Progenitor cell of endocrine pancreas (in vitro differentiated cells): ENCODE data around the gene BANF1. TPM values are rescaled to one million over a fixed set of nuclear protein-coding genes. Genes with fewer than 3 reads are reported as not detected.

ENCODE experiments used
- DNase-seq: peaks from one replicate; pipeline ENCODE4 v3.0.0; 2021; ENCODE audit warnings: low spot score; ENCODE audit not compliant: unreplicated experiment
- H3K27ac Mint-ChIP-seq: 2 replicates; pipeline ENCODE4 v1.8.0; 2021; ENCODE audit warnings: mild to moderate bottlenecking, moderate library complexity, mixed read lengths
- H3K27me3 Mint-ChIP-seq: 2 replicates; pipeline ENCODE4 v1.8.0; 2021; ENCODE audit warnings: mixed read lengths
- H3K36me3 Mint-ChIP-seq: 2 replicates; pipeline ENCODE4 v1.8.0; 2022; ENCODE audit warnings: mixed read lengths; ENCODE audit not compliant: insufficient read depth
- H3K4me1 Mint-ChIP-seq: 2 replicates; pipeline ENCODE4 v1.8.0; 2021; ENCODE audit warnings: low read depth, mixed read lengths
- H3K4me3 Mint-ChIP-seq: 2 replicates; pipeline ENCODE4 v1.8.0; 2021; ENCODE audit warnings: low read depth, mild to moderate bottlenecking, moderate library complexity, mixed read lengths
- H3K9me3 Mint-ChIP-seq: 2 replicates; pipeline ENCODE4 v1.8.0; 2021; ENCODE audit warnings: low read depth, mixed read lengths
- total RNA-seq: library from RNA; stranded (reverse); gene quantifications from 2 replicates; pipeline ENCODE4 v1.2.1, GENCODE V29; 2021
- TF ChIP-seq, protein P1 (sequence below): fragments of 200-600 bp; sonication (generic); IDR thresholded peaks from one replicate; pipeline ENCODE4 v1.5.0; 2021; ENCODE audit warnings: antibody characterized with exemption, mild to moderate bottlenecking; ENCODE audit not compliant: unreplicated experiment

The BANF1 gene
- total RNA-seq, 1 donor from 2014 or later = 200 TPM

GRCh38 chr11:66026017-66026529 is 23.8 kb downstream of the BANF1 start, which contains the start of gene CATSPER1:
Gene CATSPER1 (minus strand): TSS chr11:66026479. CDS start chr11:66026379, 100 bp downstream.
- TF ChIP-seq, protein P1, sequence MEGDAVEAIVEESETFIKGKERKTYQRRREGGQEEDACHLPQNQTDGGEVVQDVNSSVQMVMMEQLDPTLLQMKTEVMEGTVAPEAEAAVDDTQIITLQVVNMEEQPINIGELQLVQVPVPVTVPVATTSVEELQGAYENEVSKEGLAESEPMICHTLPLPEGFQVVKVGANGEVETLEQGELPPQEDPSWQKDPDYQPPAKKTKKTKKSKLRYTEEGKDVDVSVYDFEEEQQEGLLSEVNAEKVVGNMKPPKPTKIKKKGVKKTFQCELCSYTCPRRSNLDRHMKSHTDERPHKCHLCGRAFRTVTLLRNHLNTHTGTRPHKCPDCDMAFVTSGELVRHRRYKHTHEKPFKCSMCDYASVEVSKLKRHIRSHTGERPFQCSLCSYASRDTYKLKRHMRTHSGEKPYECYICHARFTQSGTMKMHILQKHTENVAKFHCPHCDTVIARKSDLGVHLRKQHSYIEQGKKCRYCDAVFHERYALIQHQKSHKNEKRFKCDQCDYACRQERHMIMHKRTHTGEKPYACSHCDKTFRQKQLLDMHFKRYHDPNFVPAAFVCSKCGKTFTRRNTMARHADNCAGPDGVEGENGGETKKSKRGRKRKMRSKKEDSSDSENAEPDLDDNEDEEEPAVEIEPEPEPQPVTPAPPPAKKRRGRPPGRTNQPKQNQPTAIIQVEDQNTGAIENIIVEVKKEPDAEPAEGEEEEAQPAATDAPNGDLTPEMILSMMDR = no peak
- H3K27ac Mint-ChIP-seq = no peak within 1 kb of the TSS
- no peaks in the 10 kb centered on the region for H3K4me1 Mint-ChIP-seq
- peaks cover 40% of the 10 kb centered on the region for H3K27me3 Mint-ChIP-seq
- H3K4me3 Mint-ChIP-seq = no peak within 1 kb of the TSS
- DNase-seq = no peak
- H3K36me3 Mint-ChIP-seq = no peaks in the 10 kb centered on the region
- no peaks in the 10 kb centered on the region for H3K9me3 Mint-ChIP-seq

GRCh38 chr11:66032957-66033735 is 30.8 kb downstream of the BANF1 start:
- no peak for DNase-seq
- H3K4me1 Mint-ChIP-seq = no peaks in the 10 kb centered on the region
- H3K36me3 Mint-ChIP-seq = no peaks in the 10 kb centered on the region
- TF ChIP-seq, protein P1 = no peak
- H3K9me3 Mint-ChIP-seq = peaks cover 5% of the 10 kb centered on the region
- peaks cover 9% of the 10 kb centered on the region for H3K27me3 Mint-ChIP-seq
- no peak overlapping the region for H3K27ac Mint-ChIP-seq
- H3K4me3 Mint-ChIP-seq = no peak overlapping the region

GRCh38 chr11:66035653-66036333 is 33.5 kb downstream of the BANF1 start:
- Mint-ChIP-seq H3K9me3 (peaks cover 5% of the 10 kb centered on the region), H3K36me3 (no peaks in the 10 kb centered on the region), H3K27me3 (peaks cover 7% of the 10 kb centered on the region), H3K4me1 (no peaks in the 10 kb centered on the region), H3K27ac (no peak overlapping the region), H3K4me3 (no peak overlapping the region)
- TF ChIP-seq, protein P1 = no peak
- no peak for DNase-seq

DNA sequence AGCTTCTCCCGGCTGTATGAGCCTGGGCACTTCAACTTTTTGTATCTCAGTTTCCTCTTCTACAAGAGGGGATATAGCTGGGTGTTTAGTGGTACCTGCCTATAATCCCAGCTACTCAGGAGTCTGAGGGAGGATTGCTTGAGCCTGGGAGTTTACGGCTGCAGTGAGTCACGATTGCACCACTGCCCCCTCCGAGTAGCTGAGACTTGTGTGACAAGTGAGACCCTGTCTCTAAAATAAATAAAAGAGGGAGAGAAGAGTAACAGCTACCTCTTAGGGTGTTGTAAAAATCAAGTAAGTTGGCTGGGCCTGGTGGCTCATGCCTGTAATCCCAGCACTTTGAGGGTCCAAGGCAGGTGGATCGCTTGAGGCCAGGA is 34.0 kb downstream of the BANF1 start:
- no peak for DNase-seq
- Mint-ChIP-seq H3K4me1 (no peaks in the 10 kb centered on the region), H3K36me3 (no peaks in the 10 kb centered on the region), H3K9me3 (peaks cover 5% of the 10 kb centered on the region), H3K27ac (no peak overlapping the region), H3K4me3 (no peak overlapping the region), H3K27me3 (peaks cover 7% of the 10 kb centered on the region)
- TF ChIP-seq, protein P1 = no peak

- H3K27ac Mint-ChIP-seq = no peak overlapping the region
- H3K27me3 Mint-ChIP-seq = peaks cover 7% of the 10 kb centered on the region
- H3K9me3 Mint-ChIP-seq = peaks cover 5% of the 10 kb centered on the region
- DNase-seq = no peak
- H3K4me1 Mint-ChIP-seq = no peaks in the 10 kb centered on the region
- no peak overlapping the region for H3K4me3 Mint-ChIP-seq
- TF ChIP-seq, protein P1 = no peak
- H3K36me3 Mint-ChIP-seq = no peaks in the 10 kb centered on the region
Observed at GRCh38 chr11:66037327-66037726, 35.0 kb downstream of the BANF1 start.
